HTERT RPE-1 (cell line): ENCODE measurements around the gene PHACTR1.

Experiments
- in situ Hi-C: fragments of 300-500 bp; cut with MboI; formaldehyde crosslinking; loops from 4 replicates; pipeline ENCODE4 v1.14.3; 2020; ENCODE audit warnings: low sequenced_read_pairs

Gene PHACTR1

DNA sequence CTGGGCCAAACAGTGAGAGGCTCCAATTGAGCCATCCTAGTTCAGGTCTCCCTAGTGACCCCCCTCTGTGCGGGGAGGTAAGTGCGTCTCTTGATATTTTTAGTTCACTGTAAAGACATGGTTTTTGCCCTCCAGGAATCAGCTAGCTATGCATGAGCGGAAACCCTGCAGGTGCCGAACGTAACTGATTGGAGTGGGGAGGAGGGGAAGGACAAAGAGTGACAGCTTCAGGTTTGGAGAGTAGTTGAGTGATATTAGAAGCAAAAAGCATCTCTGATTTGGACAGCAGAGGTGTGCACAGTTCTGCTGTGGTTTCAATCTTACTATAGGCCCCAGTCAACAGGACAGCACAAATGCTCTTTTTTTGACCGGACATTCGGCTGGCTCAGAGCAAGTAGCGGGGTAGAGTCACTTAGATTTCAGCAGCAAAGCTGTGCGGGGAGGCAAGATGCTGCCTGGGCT lies 580.0 kb downstream of the PHACTR1 start:
- in situ Hi-C loops: no loop called here

DNA sequence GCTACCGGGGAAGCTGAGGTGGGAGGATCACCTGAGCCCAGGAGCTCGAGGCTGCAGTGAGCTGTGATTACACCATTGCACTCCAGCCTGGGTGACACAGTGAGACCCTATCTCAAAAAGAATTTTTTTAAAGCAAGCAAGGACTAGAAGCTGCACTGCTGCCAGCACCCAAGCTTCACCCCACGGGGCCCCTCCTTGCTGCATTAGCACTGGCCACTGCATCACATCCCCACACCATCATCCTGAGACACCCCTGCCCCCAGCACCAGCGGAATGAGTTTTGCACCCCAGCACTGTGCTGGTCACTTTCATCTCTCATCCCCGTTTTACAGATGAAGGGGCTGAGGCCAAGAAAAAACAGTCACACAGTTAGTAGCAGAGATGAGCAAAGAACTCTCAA lies 580.8 kb downstream of the PHACTR1 start:
- in situ Hi-C loops: no loop called here

DNA sequence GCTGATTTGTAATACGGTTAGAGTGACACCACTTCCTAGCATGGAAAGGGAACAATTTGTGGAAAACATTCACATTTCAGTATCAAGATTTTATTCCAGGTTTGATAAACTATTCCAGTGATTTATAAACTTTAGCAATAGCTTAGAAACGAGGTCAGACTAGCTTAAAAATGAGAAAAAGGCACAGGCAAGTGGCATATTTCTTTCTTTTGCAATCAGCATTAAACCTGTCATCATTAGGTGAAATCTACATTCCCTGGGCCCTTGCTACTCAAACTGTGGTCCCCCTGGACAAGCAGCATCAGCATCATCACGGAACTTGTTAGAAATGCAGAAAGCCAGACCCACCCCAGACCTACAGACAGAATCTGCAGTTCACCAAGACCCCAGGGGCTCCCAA lies 581.9 kb downstream of the PHACTR1 start:
- in situ Hi-C loops: no loop called here

DNA sequence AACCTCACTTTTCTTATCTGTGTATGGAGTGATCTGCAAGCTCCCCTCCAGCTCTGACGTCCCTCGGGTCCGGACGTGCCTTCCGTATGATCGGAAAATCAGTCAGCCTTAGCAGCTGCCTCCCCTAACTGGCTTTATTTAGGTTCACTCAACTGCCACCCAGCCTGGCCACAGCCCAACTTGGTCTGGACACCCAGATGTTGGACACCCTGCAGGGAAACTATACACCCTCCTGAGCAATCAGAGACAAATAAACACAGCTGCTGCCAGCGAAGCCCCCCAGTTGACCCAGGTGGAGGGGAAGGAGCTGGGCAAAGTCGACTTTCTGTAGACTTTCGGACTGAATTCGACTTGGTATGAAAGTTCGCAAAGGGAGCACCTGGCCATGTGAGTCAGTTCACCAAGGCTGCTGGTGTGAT lies 582.8 kb downstream of the PHACTR1 start:
- in situ Hi-C loops: no loop called here

DNA sequence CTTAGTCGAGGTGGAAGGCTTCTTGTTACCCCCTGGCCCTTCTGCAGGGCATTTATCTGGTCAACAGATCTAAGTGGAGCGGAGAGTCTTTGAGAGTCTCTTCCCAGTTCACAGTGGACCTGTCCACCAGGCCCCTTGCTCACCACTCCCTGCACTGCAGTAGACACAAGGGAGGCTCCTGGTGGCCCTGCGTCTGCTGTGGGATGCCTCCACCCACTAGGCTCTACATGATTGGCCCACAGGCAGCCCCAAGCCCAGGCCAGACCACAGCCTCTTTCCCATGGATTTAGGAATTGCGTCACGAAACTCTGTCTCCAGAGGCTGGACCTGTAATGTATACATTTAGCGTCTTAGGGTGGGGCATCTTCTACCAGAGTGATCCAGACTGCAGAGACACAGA lies 583.4 kb downstream of the PHACTR1 start:
- in situ Hi-C loops: no loop called here

DNA sequence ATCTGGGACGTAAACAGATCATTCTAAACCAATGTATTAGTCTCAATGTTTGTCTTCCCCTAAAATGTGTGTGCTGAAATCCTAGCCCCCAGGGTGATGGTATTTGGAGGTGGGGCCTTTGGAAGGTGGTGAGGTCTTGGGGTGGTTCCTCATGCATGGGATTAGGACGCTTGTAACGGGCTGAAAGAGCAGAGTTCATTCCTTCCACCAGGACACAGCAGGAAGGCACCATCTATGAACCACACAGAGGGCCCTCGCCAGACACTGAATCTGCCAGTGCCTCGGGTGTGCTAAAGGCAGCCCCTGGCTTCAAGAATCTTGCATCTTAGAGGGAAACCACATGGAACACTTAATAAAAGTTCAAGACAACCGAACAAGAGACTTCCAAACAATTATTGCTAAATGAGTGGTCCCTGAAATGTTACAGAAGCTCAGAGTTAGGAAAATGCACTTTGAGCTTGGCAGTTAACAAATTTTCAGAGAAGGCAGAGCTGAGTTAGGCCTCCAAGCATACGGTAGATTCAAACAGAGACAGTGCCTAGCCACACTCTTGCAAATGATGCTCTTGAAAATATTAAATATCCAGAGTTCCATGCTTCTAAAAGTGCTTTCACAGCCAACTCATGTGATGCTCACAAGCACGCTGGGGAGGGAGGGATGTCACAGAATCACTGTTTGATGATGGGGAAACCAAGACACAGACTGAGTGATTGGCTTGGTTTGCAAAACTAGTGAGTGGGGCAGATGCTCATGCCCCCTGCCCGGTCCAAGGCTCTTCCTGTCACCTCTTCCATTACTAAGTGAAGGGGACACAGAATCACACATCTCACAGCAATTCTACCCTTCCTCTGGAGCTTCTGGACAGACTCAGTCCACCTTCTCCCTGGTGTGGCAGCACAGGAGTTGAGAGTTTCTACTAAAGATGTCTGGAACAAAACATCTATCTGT lies 584.4 kb downstream of the PHACTR1 start:
- in situ Hi-C loops: no loop called here

DNA sequence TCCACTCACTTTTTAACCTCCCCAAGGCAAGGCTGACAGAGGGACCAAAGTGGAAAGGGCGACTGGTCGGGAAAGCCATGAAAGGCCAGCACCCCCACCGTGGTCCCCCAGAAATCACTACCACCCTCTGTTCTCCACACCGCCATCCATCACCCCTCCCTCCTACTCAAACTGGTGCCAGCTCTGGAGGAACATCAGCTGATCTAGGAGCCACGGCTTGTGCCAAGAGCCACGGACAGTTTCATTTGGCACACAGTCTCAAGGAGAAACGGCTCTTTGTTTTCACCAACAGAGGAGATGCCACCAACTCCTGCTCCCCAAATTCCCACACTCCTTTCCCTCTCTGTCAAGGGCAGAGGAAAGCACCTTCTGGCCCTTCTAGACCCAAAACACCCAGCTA lies 585.7 kb downstream of the PHACTR1 start:
- in situ Hi-C loops: no loop called here

DNA sequence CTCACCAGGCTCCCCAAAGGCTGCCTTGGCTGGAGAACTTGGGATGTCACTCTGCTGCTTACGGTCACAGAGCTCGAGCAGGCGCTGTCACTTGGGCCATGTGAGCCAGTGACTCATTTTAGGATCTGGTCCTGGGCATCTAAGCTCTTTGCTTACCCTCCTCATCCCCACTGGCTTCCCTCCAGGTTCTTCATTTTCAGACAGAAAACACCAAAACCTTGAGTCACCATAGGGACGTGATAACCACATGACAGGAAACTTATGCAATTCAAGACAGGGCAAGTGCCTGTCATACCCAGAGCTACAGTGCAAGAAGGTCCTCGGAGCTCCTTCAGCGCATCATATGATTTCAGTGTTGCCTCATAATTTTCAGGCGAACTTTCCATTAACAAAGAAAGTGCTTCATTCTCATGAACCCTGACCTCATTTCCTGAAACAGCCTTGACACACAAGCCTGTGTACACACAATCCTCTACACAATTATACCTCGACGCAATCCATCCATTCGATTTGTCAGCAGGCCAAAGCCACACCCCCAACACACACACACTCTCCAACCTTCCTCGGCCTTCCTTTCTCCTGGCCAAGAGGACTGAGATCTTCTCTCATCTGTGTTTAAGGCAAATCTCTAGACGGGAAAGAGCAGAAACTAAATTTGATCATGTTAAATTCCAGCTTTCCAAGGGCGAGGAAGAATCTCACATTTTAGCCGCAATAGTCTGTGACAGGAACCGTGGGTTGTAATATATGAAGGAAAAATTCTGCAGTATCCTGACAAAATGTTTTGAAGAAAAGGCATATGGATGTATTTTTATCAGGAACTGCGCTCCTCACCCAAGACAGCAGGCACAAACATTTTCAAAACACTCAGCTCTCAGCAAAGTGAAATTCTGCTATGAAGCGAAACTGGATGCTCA lies 586.4 kb downstream of the PHACTR1 start:
- in situ Hi-C loops: no loop called here

DNA sequence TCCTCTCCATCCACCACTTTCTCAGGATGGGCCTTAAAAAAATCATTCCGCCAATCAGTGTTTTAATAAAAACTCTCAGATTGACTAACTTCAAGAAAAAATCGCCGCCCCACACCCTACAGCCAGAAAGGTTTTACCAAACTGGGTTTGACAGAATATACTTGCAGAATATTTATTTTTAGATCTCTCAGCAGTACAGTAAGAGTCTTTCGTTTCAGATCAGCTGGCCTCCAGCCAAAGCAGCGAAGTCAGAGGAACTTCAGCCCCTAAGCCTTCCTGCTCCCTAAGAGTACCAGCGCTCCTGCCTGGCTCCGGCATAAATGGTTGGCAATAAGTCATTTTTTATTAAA lies 587.1 kb downstream of the PHACTR1 start:
- in situ Hi-C loops: no loop called here

DNA sequence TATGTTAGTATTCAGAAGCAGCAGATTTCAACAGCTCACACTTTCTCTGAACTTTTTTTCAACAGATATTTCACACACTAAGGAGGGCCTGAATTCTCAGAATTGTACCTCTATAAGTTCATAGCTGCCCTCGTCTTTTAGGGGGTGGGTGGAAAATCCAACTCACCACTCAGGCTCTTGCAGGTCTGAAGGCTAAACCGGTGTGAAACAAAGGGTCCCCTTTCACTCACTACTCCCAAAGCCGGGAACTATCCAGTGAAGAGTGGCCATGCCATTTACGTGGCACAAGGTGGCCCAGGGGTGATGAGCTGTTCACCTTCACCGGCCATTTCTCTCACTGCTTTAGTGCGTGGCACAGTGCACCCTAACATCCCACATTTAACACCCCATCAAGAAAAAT lies 587.5 kb downstream of the PHACTR1 start:
- in situ Hi-C loops: no loop called here

DNA sequence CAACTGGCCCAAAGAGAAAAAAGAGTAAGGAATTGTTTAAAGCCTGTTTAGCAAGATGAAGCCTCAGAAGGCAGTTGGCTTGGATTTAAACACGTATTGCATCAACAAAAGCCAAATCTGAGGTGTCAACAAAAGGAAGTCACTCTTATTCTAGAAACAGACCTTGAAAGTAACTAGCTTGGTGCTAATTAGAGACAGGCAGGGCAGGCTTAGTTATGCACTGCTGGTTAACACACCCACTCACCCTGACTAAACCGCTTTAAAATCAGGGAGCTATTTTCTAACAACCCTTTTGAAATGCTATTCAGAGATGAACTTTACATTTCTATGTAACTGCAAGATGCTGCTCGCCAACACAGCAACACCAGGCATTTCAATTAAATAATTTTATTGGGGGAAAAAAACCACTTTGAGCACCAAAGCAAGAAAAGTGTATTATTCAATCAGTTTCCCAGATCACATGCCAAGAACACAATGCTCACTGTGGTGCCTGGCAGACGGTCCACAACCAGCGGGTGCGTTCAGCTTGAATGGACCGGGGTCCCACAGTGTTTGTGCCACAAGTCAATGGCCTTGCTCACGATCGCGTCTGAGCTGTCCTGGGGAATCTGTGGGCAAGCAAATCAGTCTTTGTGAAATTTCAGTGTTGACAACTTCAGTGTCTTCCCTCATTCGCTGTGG lies 588.2 kb downstream of the PHACTR1 start:
- in situ Hi-C loops: no loop called here

DNA sequence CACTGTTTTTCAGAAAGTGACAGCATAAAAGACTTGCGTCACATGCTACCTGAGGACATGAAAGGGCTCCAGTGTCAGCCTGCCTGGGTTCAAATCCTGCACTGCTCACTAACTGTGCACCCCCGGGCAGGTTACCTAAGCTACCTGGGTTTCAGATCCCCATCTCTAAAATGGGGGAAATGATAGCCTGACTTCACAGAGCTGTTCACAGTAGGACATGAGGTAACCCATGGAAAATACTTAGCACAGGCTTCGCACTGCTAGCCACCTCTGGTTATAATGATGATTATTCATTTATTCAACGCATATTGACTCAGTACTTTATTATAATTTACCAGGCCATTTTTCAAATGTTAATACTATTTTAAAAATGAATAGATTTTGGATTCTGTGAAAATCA lies 588.7 kb downstream of the PHACTR1 start:
- in situ Hi-C loops: no loop called here

DNA sequence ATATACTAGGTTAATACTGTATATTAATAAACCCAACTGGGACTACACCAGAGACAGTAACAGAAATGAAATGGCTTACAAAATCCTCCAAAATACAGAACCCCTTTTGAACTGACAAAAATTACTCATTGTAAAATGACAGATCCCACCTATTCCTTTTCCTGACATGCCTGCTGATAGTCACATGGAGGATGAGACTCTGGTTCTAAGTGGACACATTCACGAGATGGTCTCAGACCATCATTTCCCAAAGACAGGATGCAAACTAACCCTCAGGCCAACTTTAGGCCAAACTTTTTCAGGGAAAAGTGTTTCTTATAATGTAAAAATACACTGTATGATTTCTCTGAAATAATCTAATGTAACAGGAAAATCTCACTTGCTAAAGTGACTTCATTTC lies 589.2 kb downstream of the PHACTR1 start:
- in situ Hi-C loops: no loop called here

DNA sequence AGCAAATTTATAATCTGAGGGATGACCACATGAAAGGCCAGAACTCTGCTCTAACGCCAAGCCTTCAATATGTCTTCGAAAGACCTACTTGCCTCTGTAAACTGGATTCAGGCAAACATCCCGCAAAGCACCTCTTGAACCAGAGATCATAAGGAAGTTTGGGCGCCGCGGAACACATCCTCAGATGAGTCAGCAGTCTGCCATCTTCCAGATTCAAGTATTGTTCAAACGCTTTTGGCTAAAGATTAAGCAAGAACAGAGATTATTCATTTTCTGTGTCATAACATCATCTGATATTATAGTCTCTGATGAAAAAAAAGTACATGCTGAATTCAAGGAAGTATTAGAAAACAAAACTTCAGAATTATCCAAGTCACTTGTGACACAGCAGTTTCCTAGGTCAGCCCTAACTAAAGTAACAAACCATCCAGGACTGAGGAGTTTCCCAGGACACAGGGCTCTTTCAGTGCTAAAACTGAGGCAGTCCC lies 591.0 kb downstream of the PHACTR1 start:
- in situ Hi-C loops: no loop called here

DNA sequence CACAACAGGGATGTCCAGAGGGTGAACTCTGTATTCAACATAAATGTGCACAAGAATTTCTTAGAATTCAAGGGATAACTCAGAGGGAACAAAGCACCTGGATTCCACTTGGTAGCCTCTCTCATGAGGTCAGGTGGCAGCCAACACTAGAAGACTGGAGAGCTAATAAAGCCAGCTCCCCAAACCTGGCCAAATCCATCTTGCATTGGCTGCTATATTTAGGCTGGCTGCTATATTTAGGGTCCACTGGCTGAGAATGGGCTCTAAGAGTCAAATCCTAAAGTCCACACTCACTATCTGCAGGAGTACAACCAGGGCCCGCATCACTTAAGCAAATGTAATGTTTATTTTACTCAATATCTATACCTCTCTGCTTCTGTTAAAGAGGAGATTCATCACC lies 591.8 kb downstream of the PHACTR1 start:
- in situ Hi-C loops: no loop called here

DNA sequence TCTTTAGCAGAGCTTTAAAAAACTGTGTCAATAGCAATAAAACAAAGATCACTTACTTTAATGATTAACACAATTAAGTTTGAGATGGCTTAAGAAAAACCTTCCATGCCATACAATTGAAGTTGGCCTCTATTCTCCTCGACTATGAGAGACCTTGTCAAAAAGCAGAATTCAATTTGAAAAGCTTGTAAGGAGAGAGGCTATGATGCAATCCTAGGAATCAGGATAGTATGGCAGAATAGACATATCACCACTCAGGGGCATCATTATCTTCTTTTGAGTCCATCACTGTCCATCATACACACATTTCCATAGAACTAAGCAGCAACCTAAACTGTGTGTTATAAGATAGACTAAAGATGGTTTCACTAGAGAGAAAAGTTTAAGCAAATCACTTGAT lies 594.6 kb downstream of the PHACTR1 start:
- in situ Hi-C loops: no loop called here

DNA sequence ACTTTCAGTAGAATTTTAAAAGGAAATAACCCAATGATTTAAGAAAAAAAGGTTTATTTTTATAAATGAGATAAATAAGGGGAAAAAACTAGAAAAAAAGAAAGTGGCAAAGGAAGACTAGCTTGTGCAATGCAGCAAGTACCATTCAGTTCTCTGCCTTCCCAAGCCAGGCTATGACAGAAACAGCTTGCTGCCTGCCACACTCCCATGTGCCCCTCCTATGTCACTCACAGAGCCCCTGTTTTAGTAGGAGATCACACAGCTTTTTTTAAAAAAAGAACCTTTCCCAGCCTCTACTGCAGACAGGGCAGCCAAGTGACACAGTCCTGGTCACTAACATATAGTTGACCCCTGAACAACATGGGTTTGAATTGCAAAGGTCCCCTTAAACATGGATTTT lies 598.2 kb downstream of the PHACTR1 start:
- in situ Hi-C loops: no loop called here

DNA sequence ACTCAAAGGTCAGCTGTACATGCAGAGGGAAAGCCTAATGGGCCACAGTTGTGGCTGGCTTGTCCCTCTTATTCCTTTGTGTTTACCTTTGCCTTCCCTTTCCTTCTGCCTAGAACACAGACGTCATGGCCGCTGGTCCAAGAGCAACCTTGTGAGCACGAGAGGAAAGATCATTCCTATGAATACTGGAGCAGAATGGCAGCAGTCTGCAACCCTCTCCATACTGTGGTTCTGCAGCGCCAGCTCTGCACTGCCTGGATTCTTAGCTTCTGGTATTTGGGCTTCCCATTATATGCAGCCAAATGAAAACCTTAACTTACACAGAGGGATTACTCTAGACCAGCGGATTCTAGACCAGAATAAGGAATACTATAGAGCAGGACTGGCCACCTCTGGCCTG lies 599.3 kb downstream of the PHACTR1 start:
- in situ Hi-C loops: no loop called here

DNA sequence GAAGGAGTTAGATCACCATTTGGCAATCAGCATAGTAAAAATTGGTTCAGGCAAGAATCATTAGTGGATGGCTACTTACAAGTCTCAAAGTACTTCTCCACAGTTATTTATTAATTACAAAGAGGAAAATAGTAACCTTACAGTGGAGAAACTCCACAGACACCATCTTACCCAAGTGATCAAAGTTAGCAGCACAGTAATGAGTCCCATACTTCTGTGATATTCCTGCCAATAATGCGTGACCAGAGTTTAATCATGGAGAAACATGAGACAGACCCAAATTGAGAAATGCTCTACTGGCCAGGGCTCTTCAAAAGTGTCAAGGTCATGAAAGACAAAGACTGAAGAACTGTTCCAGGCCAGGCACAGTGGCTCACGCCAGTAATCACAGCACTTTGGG lies 602.3 kb downstream of the PHACTR1 start:
- in situ Hi-C loops: no loop called here

DNA sequence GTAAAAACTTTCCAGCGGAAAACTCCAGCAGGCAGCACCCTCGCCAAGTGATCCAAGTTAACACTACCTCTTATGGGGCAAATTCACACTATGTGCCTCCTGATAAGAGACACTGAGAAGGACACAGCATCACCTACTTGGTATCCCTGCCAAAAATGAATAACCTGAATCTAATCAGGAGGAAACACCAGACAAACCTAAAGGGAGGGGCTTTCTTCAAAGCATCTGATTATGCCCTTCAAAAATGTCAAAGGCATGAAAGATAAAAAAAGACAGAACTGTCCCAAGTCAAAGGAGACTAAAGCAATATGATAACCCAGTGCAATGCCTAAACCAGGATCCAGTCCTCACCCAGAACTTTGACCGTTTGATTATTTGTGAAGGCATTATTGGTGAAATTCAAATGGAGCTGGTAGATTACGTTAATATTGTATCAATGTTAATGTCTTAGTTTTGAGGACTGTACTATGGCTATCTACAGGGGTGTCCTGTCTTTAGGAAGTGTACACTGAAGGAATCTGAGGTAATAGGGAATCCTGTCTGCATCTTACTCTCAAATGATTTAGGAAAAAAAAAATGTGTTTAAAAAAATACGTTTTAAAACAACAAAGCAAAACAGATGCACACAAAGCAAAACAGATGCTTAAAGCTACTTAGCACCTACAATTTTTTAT lies 603.5 kb downstream of the PHACTR1 start:
- in situ Hi-C loops: no loop called here
